Omental fat pad (tissue), 4 donors: ENCODE results near the gene FBXO9. TPM values are rescaled to one million over a fixed set of nuclear protein-coding genes. Genes with fewer than 3 reads are reported as not detected.
"Not testable (repeated sequence)": the region's sequence is repeated elsewhere in the genome, so short reads cannot be mapped to it uniquely, and the experiment has no call there.

Source experiments
- ATAC-seq: fragments of 150-250 bp; one replicate; pipeline ENCODE4 v1.9.1; 2016; ENCODE audit warnings: mild to moderate bottlenecking, moderate library complexity; ENCODE audit not compliant: low FRiP score
- DNase-seq: peaks from one replicate; pipeline ENCODE4 v3.0.0-alpha.2; 2019; ENCODE audit warnings: low spot score
- total RNA-seq, 4 donors: library from RNA; depleted of rRNA; stranded (reverse); fragments of >200 nt; gene quantifications; one replicate each; pipeline ENCODE4 v1.1.0, GENCODE V29; 2016
- TF ChIP-seq, protein P1 (sequence below), 3 donors: fragments of 450-650 bp; IDR thresholded peaks; one replicate each; pipeline ENCODE4 v1.5.1; 2016 to 2017; ENCODE audit warnings: antibody characterized with exemption in 3 of 3, mild to moderate bottlenecking in 3 of 3, moderate library complexity in 2 of 3

The FBXO9 gene
- total RNA-seq, 4 donors from 2014 or later = 42.6 to 74.4 (median 58.0) TPM

DNA sequence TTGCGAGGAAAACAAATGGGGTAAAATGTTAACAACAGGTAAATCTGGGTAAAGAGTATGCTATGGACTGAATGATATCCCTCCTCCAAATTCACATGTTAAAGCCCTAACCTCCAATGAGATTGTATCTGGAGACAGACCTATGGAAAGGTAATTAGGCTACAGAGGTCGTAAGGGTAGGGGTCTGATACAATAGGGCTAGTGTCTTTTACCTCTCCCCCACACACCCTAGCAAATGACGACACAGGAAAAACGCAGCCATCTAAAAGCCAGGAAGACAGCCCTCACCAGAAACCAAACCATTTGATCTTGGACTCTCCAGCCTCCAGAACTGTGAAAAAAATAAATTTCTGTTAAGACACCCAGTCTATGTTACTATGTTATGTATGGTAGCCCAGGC lies 20.6 kb upstream of the FBXO9 start:
- ATAC-seq (no peak), DNase-seq (no peak)
- TF ChIP-seq, protein P1, sequence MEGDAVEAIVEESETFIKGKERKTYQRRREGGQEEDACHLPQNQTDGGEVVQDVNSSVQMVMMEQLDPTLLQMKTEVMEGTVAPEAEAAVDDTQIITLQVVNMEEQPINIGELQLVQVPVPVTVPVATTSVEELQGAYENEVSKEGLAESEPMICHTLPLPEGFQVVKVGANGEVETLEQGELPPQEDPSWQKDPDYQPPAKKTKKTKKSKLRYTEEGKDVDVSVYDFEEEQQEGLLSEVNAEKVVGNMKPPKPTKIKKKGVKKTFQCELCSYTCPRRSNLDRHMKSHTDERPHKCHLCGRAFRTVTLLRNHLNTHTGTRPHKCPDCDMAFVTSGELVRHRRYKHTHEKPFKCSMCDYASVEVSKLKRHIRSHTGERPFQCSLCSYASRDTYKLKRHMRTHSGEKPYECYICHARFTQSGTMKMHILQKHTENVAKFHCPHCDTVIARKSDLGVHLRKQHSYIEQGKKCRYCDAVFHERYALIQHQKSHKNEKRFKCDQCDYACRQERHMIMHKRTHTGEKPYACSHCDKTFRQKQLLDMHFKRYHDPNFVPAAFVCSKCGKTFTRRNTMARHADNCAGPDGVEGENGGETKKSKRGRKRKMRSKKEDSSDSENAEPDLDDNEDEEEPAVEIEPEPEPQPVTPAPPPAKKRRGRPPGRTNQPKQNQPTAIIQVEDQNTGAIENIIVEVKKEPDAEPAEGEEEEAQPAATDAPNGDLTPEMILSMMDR (IDR thresholded peaks at IDR 0.05) = no peak

DNA sequence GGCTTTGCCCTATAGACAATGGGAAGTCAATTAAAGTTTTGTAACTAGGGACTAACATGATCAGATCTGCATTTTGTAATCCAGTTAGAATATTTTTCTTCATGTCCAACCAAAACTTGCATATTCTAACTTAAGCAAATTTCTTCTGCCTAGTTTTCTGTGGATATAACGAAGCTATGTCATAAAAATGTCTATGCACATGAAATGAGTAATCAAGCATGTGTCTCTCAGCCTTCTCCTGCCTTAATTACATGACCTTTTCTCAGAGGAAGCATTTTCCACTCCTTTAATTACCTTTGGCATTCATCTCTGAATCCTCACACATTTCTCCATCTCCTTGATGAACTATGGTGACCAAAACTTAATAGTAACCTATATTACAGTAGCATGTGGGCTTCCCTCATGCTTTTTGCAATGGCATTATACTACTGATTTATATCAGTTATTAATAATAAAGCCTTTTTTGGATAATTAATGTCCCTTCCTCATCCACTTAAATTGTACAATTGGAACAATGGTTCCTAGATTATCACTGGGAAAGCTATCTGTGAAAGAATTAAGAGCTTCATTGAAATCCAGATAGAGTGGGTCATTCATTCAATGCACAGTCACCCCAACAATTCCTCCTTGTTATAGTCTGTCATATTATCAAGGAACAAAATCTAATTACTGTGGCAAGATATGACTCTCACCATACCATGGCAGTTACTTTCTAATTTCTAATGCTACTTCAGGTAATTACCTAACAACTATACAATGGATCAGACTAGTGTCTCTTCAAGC lies 19.1 kb upstream of the FBXO9 start:
- DNase-seq (no peak), ATAC-seq (no peak)
- TF ChIP-seq, protein P1 (IDR thresholded peaks at IDR 0.05) = no peak

DNA sequence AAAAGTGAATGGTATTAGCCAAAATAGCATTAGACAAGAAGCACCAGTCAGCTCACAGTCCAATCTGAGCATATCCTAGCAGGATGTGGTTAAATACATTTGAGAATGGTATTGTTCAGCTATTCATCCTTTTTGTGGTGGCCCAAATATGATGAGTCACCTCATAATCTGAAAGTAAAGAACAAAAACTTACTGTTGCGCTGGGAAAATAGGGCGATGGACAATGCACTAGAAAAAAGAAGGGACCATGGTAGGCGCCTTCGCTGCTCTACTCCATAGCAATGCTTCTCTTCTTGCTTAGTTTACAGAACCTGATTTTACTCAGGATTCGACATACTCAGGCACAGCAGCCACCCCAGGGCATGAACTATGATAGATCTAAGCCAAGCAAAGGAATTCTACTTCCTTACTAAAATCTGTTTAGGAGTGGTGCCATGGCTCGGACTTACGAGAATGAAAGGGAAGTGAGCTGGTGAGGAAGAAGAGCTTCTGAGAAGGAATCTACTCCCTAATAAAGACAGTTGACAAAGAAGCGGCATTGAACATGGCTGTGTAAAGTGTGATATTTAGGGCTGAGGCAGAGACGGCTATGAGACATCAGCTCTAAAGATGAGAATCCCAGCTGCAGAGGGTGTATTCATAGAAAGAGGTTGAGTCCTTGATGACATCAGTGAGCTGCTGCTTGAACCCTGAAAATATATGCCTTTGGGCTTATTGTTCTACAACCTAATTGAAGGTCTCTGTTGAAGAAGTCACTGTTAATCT lies 16.6 kb upstream of the FBXO9 start:
- ATAC-seq = no peak
- DNase-seq = no peak
- TF ChIP-seq, protein P1 (IDR thresholded peaks at IDR 0.05) = no peak

DNA sequence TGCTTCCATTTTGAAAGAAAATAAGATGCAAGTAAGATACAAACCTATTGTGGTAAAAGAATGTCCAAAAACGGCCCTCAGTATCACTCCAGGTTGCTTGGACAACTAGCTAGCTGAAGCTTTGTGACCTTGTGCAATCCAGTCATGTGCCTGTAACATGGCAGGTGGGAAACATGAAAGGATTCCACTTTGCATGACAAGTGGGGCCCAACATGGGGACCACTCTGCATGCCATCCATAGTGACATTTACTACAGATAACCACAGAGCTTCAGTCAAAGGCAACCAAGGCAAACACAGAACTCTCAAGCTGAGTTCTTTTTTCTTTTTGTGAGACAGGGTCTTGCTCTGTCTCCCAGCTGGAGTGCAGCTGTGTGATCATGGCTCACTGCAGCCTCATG lies 15.8 kb upstream of the FBXO9 start:
- ATAC-seq (no peak), DNase-seq (no peak)

DNA sequence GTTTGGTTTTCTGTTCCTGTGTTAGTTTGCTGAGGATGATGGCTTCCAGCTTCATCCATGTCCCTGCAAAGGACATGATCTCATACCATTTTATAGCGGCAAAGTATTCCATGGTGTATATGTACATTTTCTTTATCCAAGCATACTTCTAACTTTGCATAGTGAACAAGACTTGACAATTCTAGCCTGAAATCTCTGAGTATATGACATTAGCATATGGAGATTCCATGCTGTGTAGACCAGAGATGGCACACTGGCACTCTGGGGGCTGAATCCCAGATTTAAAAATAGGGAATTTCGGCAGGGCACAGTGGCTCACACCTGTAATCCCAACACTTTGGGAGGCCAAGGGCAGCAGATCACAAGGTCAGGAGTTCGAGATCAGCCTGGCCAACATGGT lies 13.1 kb upstream of the FBXO9 start:
- DNase-seq, ATAC-seq: not testable (repeated sequence)

More for the DNA sequence above, 15.8 kb upstream of the FBXO9 start:
- TF ChIP-seq, protein P1 (IDR thresholded peaks at IDR 0.05) = no peak

DNA sequence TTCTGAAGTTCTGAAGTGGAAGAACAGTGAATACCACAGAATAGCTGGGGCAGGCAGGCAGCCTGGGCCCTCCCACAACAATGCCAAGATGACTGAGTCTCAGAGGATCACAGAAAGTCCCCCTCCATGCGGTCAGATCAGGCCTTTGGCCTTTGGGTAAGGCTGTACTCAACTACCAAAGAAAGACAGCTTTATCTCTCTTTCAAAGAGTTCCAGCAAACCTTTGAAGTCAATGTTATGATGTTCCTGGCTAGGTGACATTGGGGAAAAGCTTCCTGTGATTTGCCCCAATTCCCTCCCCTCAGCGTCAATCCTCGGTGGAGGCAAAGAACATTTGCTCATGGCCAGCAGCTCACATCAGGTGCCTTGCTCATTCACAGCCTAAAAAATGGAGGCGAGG lies 10.7 kb upstream of the FBXO9 start:
- no peak for ATAC-seq

DNA sequence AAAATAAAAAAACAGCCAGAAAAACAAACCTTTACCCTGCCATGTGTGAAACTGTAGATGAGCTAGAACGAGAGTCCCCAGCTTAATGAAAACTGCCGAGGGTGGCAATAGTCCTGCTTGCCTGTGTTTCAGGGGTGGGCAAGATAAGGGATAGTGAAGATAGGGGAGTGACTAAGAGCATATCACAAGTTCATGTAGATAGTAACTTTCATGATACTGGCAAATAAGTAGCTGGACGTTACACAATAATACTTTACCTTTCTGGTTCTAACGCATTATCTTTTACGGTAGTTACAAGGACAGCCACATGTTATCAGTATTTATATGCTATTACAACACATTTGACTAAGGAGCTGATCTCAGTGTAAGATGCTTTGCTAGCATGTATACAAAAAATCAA lies 9.3 kb upstream of the FBXO9 start:
- no peak for ATAC-seq
- no peak for DNase-seq
- TF ChIP-seq, protein P1 (IDR thresholded peaks at IDR 0.05) = no peak

More for the DNA sequence above, 10.7 kb upstream of the FBXO9 start:
- TF ChIP-seq, protein P1 (IDR thresholded peaks at IDR 0.05) = no peak
- DNase-seq = no peak
